DMS153 treated with DMSO at 0.1 percent for 48 hours (cell line): ENCODE results near the gene FBXL13.
"Not testable (repeated sequence)": the region's sequence is repeated elsewhere in the genome, so short reads cannot be mapped to it uniquely, and the experiment has no call there.

Source experiments
- DNase-seq: peaks from one replicate; lab custom pipeline; 2025; ENCODE audit not compliant: unreplicated experiment; lab: John Stamatoyannopoulos, UW

The FBXL13 gene

GRCh38 chr7:102829075-102829474, 245.5 kb downstream of the FBXL13 start:
- DNase-seq: no peak

- DNase-seq: no peak
Observed at GRCh38 chr7:102828286-102828685, 246.3 kb downstream of the FBXL13 start.

GRCh38 chr7:102823390-102824119, 251.0 kb downstream of the FBXL13 start:
- no peak for DNase-seq

GRCh38 chr7:102821994-102822747, 252.4 kb downstream of the FBXL13 start:
- no peak for DNase-seq

GRCh38 chr7:102819151-102819550, 255.4 kb downstream of the FBXL13 start:
- no peak for DNase-seq

- DNase-seq: no peak
Observed at GRCh38 chr7:102817616-102818573, 256.7 kb downstream of the FBXL13 start.

- DNase-seq: no peak
Observed at GRCh38 chr7:102814025-102814471, 260.5 kb downstream of the FBXL13 start.

- DNase-seq: no peak
Observed at GRCh38 chr7:102813191-102814024, 261.2 kb downstream of the FBXL13 start.

- DNase-seq: no peak
Observed at GRCh38 chr7:102811942-102812678, 262.5 kb downstream of the FBXL13 start.

GRCh38 chr7:102810916-102811315, 263.7 kb downstream of the FBXL13 start:
- no peak for DNase-seq

- no peak for DNase-seq
Observed at GRCh38 chr7:102806613-102807012, 268.0 kb downstream of the FBXL13 start.

GRCh38 chr7:102795987-102796595, 278.5 kb downstream of the FBXL13 start:
- DNase-seq: not testable (repeated sequence)

GRCh38 chr7:102794567-102794966, 280.0 kb downstream of the FBXL13 start:
- DNase-seq: not testable (repeated sequence)

- not testable (repeated sequence) for DNase-seq
Observed at GRCh38 chr7:102791831-102792230, 282.8 kb downstream of the FBXL13 start.

GRCh38 chr7:102791367-102791766, 283.2 kb downstream of the FBXL13 start:
- not testable (repeated sequence) for DNase-seq

- not testable (repeated sequence) for DNase-seq
Observed at GRCh38 chr7:102790364-102791100, 284.1 kb downstream of the FBXL13 start.

- not testable (repeated sequence) for DNase-seq
Observed at GRCh38 chr7:102788770-102789169, 285.8 kb downstream of the FBXL13 start.

- not testable (repeated sequence) for DNase-seq
Observed at GRCh38 chr7:102780926-102781325, 293.7 kb downstream of the FBXL13 start.
